Measurements from ENCODE around the gene GPR108. TPM values are rescaled to one million over a fixed set of nuclear protein-coding genes. Genes with fewer than 3 reads are reported as not detected.
"Not testable (repeated sequence)": the region's sequence is repeated elsewhere in the genome, so short reads cannot be mapped to it uniquely, and the experiment has no call there.

The GPR108 gene
- total RNA-seq (10 to 100 TPM; 21.2 to 46.6 TPM), polyA plus RNA-seq (ENCODE audit: insufficient read length in 2 of 2) (10 to 100 TPM; 55.7 to 56.6 TPM)
- long read RNA-seq, donor 1, transcript GPR108-201 (18 exons, 2,057 nt), result major isoform, 6 of 13 reads
- long read RNA-seq, donor 1, transcript GPR108-202 (18 exons, 2,009 nt), result minor isoform, 5 of 13 reads
- long read RNA-seq, donor 1, partial matches to known transcripts, result 0 of 13 reads
- long read RNA-seq, donor 1, other reads (novel, unspliced or antisense), result 0 of 13 reads
- long read RNA-seq, donor 2, partial matches to known transcripts, result 0 of 7 reads
- long read RNA-seq, donor 2, other reads (novel, unspliced or antisense), result 0 of 7 reads
- long read RNA-seq, donor 3, partial matches to known transcripts, result 5 of 8 reads
- long read RNA-seq, donor 3, other reads (novel, unspliced or antisense), result 0 of 8 reads
- long read RNA-seq, donor 4, transcript GPR108-201 (18 exons, 2,057 nt), result major isoform, 5 of 15 reads
- long read RNA-seq, donor 4, partial matches to known transcripts, result 6 of 15 reads
- long read RNA-seq, donor 4, other reads (novel, unspliced or antisense), result 0 of 15 reads

DNA sequence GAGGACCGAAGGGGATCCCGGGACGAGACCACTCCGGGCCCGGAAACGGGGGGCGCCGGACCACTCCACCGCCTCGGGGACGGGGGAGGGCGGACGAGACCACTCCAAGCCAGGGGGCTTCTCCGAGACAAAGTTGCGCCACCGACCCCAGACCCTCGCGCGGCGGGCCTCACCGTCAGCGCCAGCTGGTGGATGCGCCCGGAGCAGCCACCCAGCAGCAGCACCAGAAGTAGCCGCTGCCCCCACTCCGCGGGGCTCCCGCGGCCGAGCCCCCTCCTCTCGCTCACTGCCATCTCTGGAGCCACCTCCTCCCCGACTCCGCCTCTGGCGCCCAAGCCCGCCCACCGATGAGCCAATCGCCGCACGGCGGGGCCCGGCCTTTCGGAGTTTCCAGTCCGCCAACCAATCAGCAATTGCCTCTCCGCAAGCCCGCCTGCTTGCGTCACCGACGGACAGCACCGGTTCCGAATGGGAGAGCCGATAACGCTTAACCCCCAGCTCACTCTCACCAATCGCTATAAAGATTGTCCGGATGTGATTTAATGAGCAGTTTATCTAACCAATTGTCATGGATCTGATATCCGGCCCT, at the start of gene GPR108:
TSS of gene GPR108 (minus strand) at position 297 of the 589 bp plus-strand sequence. CDS start at position 293, 4 bp downstream.
- H3K4me3 ChIP-seq (ENCODE audit: low read depth, low read length), result peak within 1 kb of the TSS; percentile 91
- peak within 1 kb of the TSS; percentile 97 for H3K27ac ChIP-seq (ENCODE audit: low read depth, low read length)
- peaks cover 20% of the 10 kb centered on the region for H3K36me3 ChIP-seq (ENCODE audit: control insufficient read depth, insufficient read depth, low read length)
- peak in 5 of 6 donors; percentile 83 to 100 (median 99) for DNase-seq (ENCODE audit: low read depth in 4 of 6, low spot score in 6 of 6)
- no peaks in the 10 kb centered on the region for H3K9me3 ChIP-seq (ENCODE audit: control insufficient read depth, insufficient read depth, low read length)
- H3K27me3 ChIP-seq (ENCODE audit: control insufficient read depth, insufficient read depth, low read length), result no peaks in the 10 kb centered on the region
- WGBS (ENCODE audit: insufficient coverage), result under 1% methylated on average over 54 of the region's 55 CpGs
- H3K4me1 ChIP-seq (ENCODE audit: control insufficient read depth, insufficient read depth, low read length), result peaks cover 51% of the 10 kb centered on the region

DNA sequence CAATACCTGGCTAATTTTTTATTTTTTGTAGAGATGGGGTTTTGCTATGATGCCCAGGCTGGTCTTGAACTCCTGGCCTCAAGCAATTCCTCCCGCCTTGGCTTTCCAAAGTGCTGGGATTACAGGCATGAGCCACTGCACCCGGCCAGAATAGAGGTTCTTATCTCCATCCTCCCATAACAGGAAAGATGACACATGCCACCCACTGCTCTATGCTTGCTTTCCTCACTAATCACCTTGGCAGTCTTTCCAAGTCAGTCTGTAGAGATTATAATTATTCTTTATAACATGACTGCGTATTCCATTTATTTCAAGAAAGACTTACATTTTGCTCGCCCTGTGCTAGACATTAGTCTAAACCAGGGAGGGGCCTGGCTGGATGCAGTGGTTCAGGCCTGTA, 41.8 kb upstream of the GPR108 start:
- no peaks in the 10 kb centered on the region for H3K27me3 ChIP-seq (ENCODE audit: control insufficient read depth, insufficient read depth, low read length)
- no peaks in the 10 kb centered on the region for H3K9me3 ChIP-seq (ENCODE audit: control insufficient read depth, insufficient read depth, low read length)
- H3K27ac ChIP-seq (ENCODE audit: low read depth, low read length), result no peak overlapping the region
- H3K4me1 ChIP-seq (ENCODE audit: control insufficient read depth, insufficient read depth, low read length), result no peaks in the 10 kb centered on the region
- no peak overlapping the region for H3K4me3 ChIP-seq (ENCODE audit: low read depth, low read length)
- DNase-seq (ENCODE audit: low read depth in 4 of 6, low spot score in 6 of 6), result no peak
- 64% methylated on average over 2 of the region's 4 CpGs for WGBS (ENCODE audit: insufficient coverage)
- no peaks in the 10 kb centered on the region for H3K36me3 ChIP-seq (ENCODE audit: control insufficient read depth, insufficient read depth, low read length)

DNA sequence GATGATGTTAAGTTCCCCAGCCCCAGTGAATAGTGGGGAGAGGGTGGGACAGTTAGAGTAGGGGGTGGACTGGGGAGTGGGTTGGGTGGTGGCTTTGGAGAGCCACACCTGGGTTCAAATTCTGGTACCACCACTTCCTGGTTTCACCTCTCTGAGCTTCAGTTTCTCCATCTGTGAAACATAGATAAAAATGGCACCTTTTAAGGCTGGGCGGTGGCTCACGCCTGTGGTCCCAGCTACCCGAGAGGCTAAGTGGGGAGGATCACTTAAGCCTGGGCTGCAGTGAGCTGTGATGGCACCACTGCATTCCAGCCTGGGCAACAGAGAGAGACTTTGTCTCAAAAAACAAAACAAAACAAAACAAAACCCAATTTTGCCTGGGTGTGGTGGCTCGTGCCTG, 41.0 kb upstream of the GPR108 start:
- no peaks in the 10 kb centered on the region for H3K4me1 ChIP-seq (ENCODE audit: control insufficient read depth, insufficient read depth, low read length)
- no peaks in the 10 kb centered on the region for H3K9me3 ChIP-seq (ENCODE audit: control insufficient read depth, insufficient read depth, low read length)
- H3K36me3 ChIP-seq (ENCODE audit: control insufficient read depth, insufficient read depth, low read length), result no peaks in the 10 kb centered on the region
- DNase-seq (ENCODE audit: low read depth in 4 of 6, low spot score in 6 of 6), result no peak
- no peaks in the 10 kb centered on the region for H3K27me3 ChIP-seq (ENCODE audit: control insufficient read depth, insufficient read depth, low read length)
- WGBS (ENCODE audit: insufficient coverage), result 88% methylated on average over 3 of the region's 4 CpGs
- no peak overlapping the region for H3K4me3 ChIP-seq (ENCODE audit: low read depth, low read length)
- H3K27ac ChIP-seq (ENCODE audit: low read depth, low read length), result no peak overlapping the region

DNA sequence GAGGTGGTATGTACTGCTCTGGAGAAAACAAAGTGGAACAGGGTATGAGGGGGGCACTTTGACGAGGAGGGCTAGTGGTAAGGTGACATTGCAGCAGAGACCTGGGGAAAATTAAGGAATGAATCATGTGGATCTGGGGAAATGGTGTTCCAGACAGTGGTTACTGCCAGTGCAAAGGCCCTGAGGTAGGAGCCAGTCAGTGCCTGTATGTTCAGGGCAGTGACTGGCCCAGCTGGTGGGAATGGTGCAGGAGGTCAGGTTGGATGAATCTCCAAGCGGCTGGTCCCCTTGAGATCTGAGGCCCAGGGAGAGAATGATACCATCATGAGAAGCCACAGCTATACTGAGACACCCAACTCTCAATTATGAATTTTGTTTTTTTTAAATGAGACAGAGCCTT, 40.1 kb upstream of the GPR108 start:
- Histone ChIP-seq H3K27ac (ENCODE audit: low read depth, low read length) (no peak overlapping the region), H3K36me3 (ENCODE audit: control insufficient read depth, insufficient read depth, low read length) (no peaks in the 10 kb centered on the region), H3K27me3 (ENCODE audit: control insufficient read depth, insufficient read depth, low read length) (no peaks in the 10 kb centered on the region), H3K4me1 (ENCODE audit: control insufficient read depth, insufficient read depth, low read length) (no peaks in the 10 kb centered on the region), H3K9me3 (ENCODE audit: control insufficient read depth, insufficient read depth, low read length) (no peaks in the 10 kb centered on the region), H3K4me3 (ENCODE audit: low read depth, low read length) (no peak overlapping the region)
- WGBS (ENCODE audit: insufficient coverage), result 60% methylated on average over 1 of the region's 2 CpGs
- no peak for DNase-seq (ENCODE audit: low read depth in 4 of 6, low spot score in 6 of 6)

DNA sequence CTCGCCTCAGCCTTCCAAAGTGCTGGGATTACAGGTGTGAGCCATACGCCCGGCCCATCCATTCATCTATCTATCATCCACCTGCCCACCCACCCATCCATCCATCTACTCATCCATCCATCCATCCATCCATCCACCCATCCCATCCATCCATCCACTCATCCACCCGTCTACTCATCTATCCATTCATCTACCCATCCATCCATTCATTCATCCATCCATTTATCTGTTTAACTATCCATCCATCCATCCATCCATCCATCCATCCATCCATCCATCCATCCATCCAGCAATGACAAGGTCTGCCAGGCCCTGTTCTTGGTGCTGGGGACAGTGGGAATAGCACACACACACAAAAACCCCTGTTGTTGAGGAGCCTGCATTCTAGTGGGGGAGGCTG, 39.6 kb upstream of the GPR108 start:
- 93% methylated on average over 4 of the region's 4 CpGs for WGBS (ENCODE audit: insufficient coverage)

DNA sequence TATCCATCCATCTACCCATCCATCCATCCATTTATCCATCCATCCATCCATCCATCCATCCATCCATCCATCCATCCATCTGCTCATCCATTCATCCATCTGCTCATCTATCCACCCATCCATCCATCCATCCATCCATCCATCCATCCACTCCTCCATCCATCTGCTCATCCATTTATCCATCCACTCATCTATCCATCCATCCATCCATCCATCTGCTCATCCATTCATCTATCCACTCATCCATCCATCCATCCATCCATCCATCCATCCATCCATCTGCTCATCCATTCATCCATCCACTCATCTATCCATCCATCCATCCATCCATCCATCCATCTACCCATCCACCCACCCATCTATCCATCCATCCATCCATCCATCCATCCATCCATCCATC, 38.7 kb upstream of the GPR108 start:
- not testable (repeated sequence) for H3K36me3 ChIP-seq (ENCODE audit: control insufficient read depth, insufficient read depth, low read length); H3K9me3 ChIP-seq (ENCODE audit: control insufficient read depth, insufficient read depth, low read length); DNase-seq (ENCODE audit: low read depth in 4 of 6, low spot score in 6 of 6); H3K27ac ChIP-seq (ENCODE audit: low read depth, low read length); H3K27me3 ChIP-seq (ENCODE audit: control insufficient read depth, insufficient read depth, low read length); H3K4me3 ChIP-seq (ENCODE audit: low read depth, low read length); H3K4me1 ChIP-seq (ENCODE audit: control insufficient read depth, insufficient read depth, low read length)

More for the DNA sequence above, 39.6 kb upstream of the GPR108 start:
- Histone ChIP-seq H3K36me3 (ENCODE audit: control insufficient read depth, insufficient read depth, low read length) (no peaks in the 10 kb centered on the region), H3K4me1 (ENCODE audit: control insufficient read depth, insufficient read depth, low read length) (no peaks in the 10 kb centered on the region), H3K27ac (ENCODE audit: low read depth, low read length) (no peak overlapping the region), H3K27me3 (ENCODE audit: control insufficient read depth, insufficient read depth, low read length) (no peaks in the 10 kb centered on the region), H3K9me3 (ENCODE audit: control insufficient read depth, insufficient read depth, low read length) (no peaks in the 10 kb centered on the region), H3K4me3 (ENCODE audit: low read depth, low read length) (no peak overlapping the region)
- no peak for DNase-seq (ENCODE audit: low read depth in 4 of 6, low spot score in 6 of 6)

DNA sequence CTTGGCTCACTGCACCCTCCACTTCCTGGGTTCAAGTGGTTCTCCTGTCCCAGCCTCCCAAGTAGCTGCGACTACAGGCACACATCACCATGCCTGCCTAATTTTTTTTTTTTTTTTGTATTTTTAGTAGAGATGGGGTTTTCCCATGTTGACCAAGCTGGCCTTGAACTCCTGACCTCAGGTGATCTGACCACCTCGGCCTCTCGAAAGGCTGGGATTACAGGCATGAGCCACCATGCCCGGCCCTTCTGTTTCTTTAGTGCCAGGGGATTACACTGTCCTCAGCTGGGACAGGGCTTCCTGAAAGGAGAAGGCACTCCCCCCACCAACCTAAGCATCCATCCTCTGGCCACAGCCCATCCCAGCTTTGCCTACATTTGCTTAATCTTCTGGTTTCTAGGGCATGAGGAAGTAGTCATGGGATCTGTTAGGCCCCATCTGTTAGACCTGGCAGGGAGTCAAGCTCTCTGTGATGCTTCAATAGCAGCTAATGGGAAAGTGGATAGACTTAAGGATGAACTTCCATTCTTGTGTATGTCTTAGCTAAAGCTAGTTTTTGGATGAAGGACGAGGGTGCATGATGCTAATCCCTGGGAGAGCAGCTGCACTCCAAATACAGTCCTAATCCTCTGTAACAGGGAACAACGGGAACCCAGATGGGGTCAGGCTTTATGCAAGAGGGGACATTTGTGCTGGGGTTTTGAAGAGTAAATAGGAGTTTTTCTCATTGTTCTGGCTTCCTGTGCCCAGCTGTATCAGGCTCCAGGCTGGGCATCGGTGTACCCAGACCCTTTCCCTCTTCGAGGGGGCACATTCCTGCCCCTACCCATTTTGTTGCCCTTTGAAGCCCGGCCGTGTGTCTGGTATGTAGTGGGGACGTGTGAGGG, 37.7 kb upstream of the GPR108 start:
- Histone ChIP-seq H3K27me3 (ENCODE audit: control insufficient read depth, insufficient read depth, low read length) (no peaks in the 10 kb centered on the region), H3K4me3 (ENCODE audit: low read depth, low read length) (no peak overlapping the region), H3K4me1 (ENCODE audit: control insufficient read depth, insufficient read depth, low read length) (no peaks in the 10 kb centered on the region), H3K27ac (ENCODE audit: low read depth, low read length) (no peak overlapping the region), H3K36me3 (ENCODE audit: control insufficient read depth, insufficient read depth, low read length) (no peaks in the 10 kb centered on the region), H3K9me3 (ENCODE audit: control insufficient read depth, insufficient read depth, low read length) (no peaks in the 10 kb centered on the region)
- 94% methylated on average over 4 of the region's 11 CpGs for WGBS (ENCODE audit: insufficient coverage)
- DNase-seq (ENCODE audit: low read depth in 4 of 6, low spot score in 6 of 6), result peak in 1 of 6 donors; percentile 43

DNA sequence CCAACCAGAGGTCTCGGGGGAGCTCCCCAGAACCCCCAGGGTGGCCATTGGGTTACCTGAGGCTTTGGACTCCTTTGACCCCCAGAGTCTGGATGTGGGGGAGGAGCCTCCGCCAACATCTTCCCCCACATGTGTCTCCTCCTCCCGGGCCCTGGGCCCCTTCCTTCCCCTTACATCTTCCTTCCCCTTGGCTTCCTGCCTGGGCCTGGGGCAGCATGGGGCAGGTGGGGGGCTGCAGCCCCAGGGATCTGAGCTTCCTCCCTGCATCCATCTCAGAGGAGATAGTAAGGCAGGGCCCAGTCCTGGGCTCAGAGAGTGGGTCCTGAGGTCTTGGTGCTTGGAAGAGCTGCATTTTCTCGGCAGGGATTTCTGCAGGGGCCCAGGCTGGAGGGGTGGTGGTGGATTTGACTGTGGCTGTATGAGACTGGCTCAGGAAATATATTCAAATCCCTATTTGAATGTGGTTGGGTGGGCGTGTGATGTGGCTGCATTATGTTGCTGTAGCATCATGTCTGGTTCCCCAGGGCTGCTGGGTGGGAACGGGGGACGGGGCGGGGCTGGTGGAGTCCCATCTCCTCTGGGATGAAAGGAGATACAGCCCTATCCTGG, 36.0 kb upstream of the GPR108 start:
- Histone ChIP-seq H3K36me3 (ENCODE audit: control insufficient read depth, insufficient read depth, low read length) (no peaks in the 10 kb centered on the region), H3K4me3 (ENCODE audit: low read depth, low read length) (peak overlapping the region; percentile 12), H3K27ac (ENCODE audit: low read depth, low read length) (no peak overlapping the region), H3K9me3 (ENCODE audit: control insufficient read depth, insufficient read depth, low read length) (no peaks in the 10 kb centered on the region), H3K27me3 (ENCODE audit: control insufficient read depth, insufficient read depth, low read length) (no peaks in the 10 kb centered on the region), H3K4me1 (ENCODE audit: control insufficient read depth, insufficient read depth, low read length) (no peaks in the 10 kb centered on the region)
- WGBS (ENCODE audit: insufficient coverage), result 63% methylated on average over 5 of the region's 8 CpGs
- DNase-seq (ENCODE audit: low read depth in 4 of 6, low spot score in 6 of 6), result no peak

DNA sequence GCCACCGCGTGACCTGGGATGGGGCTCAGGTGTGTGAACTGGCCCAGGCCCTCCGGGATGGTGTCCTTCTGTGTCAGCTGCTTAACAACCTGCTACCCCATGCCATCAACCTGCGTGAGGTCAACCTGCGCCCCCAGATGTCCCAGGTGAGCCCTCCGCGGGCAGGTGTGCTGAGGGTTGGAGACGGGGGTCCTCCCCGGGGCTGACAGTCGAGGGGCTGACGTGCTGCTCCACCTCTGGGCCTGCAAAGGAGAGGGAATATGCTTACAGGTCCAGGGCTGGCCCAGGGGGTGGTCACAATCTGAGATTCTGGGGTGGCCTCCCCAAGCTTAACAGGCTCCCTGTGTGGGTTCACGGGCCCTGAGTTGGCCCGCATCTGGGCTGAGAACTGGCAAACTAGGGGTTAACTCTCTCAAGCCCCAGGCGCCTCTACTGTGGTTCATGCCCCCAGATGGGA, 35.5 kb upstream of the GPR108 start:
- Histone ChIP-seq H3K36me3 (ENCODE audit: control insufficient read depth, insufficient read depth, low read length) (no peaks in the 10 kb centered on the region), H3K4me3 (ENCODE audit: low read depth, low read length) (peak overlapping the region; percentile 12), H3K9me3 (ENCODE audit: control insufficient read depth, insufficient read depth, low read length) (no peaks in the 10 kb centered on the region), H3K4me1 (ENCODE audit: control insufficient read depth, insufficient read depth, low read length) (peaks cover under 1% of the 10 kb centered on the region), H3K27me3 (ENCODE audit: control insufficient read depth, insufficient read depth, low read length) (peaks cover 4% of the 10 kb centered on the region), H3K27ac (ENCODE audit: low read depth, low read length) (no peak overlapping the region)
- WGBS (ENCODE audit: insufficient coverage), result 71% methylated on average over 14 of the region's 14 CpGs
- no peak for DNase-seq (ENCODE audit: low read depth in 4 of 6, low spot score in 6 of 6)
